Adipose tissue (tissue), 3 donors: ENCODE results near the gene FCGR2B. TPM values are rescaled to one million over a fixed set of nuclear protein-coding genes. Genes with fewer than 3 reads are reported as not detected.
"Not testable (repeated sequence)": the region's sequence is repeated elsewhere in the genome, so short reads cannot be mapped to it uniquely, and the experiment has no call there.

Experiments used
- H3K27ac ChIP-seq: one replicate; pipeline ENCODE4 v1.5.1; 2013; ENCODE audit warnings: low read depth, low read length
- WGBS, 3 donors: extraction: QIAGEN DNeasy Blood & Tissue Kit; methylation state at CpG; one replicate each; pipeline ENCODE4 v1.1.7; 2013; 5-methylcytosine and 5-hydroxymethylcytosine counted together
- polyA plus RNA-seq, 3 donors: library from polyadenylated mRNA; stranded (reverse); fragments of 200-250 nt; gene quantifications; one replicate each; pipeline ENCODE4 v1.2.3, GENCODE V29; 2013
- donor health status: healthy with polysubstance abuse.
- donor health status: Bipolar disorder and iron deficiency.
- donor health status: healthy.

The FCGR2B gene
- polyA plus RNA-seq, result 10 to 100 TPM in 2 of 3 donors, 1 to 10 TPM in 1; 2.6 to 14.5 (median 12.8) TPM

- H3K27ac ChIP-seq, result not testable (repeated sequence)
- no CpG with 5 or more reads among the region's 4 CpGs for WGBS, 3 donors
These were observed at the start of gene FCGR2B for GRCh38 chr1:161662684-161663339. Gene FCGR2B, plus strand, starts transcription at chr1:161663143. Its CDS starts 99 bp downstream, at chr1:161663242.

GRCh38 chr1:161616417-161616816 lies 46.5 kb upstream of the FCGR2B start:
- H3K27ac ChIP-seq, result not testable (repeated sequence)
- WGBS, 3 donors, result 88 to 93% (median 91%) methylated on average over 22 to 30 of the region's 30 CpGs

DNA sequence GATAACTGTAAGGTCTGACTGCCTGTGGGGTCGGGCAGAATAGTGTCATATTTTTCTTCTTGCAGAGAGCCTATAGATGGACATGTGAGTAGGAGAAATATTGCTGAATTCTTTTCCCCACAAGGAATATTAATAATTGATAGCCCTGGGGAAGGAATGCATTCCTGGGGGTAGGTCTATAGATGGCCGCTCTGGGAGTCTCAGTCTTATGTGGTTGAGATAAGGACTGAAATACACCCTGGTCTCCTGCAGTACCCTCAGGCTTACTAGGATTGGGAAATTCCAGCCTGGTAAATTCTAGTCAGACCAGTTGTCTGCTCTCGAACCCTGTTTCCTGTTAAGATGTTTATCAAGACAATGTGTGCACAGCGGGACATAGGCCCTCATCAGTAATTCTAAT lies 44.4 kb upstream of the FCGR2B start:
- WGBS, 3 donors, result 88 to 96% (median 89%) methylated on average over 3 to 4 of the region's 4 CpGs
- not testable (repeated sequence) for H3K27ac ChIP-seq

DNA sequence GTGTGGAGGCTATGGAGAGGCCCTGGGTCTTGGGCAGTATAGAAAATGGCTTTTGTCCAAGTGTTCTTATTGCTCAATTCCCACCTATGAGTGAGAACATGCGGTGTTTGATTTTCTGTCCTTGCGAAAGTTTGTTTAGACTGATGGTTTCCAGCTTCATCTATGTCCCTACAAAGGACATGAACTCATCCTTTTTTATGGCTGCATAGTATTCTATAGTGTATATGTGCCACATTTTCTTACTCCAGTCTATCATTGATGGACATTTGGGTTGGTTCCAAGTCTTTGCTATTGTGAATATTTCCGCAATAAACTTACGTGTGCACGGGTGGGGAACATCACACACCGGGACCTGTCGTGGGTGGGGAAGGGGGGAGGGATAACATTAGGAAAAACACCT lies 42.5 kb upstream of the FCGR2B start:
- H3K27ac ChIP-seq, result not testable (repeated sequence)
- WGBS, 3 donors, result 84 to 87% (median 86%) methylated on average over 7 of the region's 7 CpGs

DNA sequence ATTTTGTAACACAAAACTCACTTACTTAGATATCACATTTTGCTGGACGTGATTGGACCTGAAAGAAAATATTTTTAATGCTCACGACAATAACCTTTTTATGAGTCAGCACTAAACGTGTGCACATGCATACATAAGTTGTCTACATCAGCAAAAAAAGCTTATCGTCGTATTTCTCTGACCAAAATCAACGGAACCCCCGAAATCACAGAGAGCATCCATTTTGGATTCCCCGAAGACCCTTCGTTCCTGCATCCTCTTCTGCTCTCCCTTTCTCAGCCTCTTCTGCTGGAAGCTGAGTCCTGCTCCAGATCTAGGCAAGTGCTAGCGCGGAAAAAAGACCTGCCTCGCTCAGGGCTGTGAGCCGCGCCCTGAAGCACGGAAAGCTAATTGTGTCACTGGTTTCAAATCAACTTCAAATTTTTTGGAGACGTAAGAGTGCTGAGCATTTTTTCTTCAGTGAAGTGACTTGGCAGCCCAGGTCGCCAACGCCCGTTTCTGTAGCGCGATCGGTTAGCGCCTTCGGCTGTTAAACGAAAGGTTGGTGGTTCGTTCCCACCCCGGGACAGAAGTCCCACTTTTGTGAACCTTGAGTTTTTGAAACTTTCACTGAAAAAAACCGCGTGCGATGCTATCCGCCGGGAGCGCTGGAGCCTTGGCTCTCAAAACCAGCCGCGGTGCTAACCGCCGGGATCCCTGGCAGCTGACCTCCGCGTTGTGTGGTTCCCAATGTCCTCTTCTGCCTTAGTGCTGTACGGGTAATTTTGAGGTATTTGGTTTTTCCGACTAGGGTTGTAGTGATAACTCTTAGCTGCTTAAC lies 41.6 kb upstream of the FCGR2B start:
- H3K27ac ChIP-seq, result not testable (repeated sequence)
- 1 to 4% (median 1%) methylated on average over 41 of the region's 41 CpGs for WGBS, 3 donors

DNA sequence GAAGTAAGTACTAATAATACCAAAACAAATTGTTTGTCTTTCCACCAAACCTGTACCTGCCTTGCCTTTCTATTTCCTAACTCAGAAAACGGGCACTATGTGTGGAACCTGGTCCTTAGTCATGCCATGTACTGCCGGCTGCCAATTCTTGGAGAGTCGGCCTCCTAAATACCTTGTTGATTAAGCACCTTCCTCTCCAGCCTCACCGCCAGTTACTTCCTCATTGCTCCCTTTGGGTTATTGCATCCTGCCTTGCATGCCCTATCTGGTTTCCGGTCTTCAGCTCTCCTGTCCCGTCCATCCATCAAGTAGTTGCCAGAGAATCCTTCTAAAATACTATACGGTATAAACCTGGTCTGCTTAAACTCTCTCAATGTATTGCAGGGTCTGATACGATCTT lies 40.9 kb upstream of the FCGR2B start:
- H3K27ac ChIP-seq, result not testable (repeated sequence)
- WGBS, 3 donors, result 29 to 62% (median 37%) methylated on average over 8 of the region's 8 CpGs

GRCh38 chr1:161623401-161624051 lies 39.4 kb upstream of the FCGR2B start:
- H3K27ac ChIP-seq, result not testable (repeated sequence)
- 35 to 54% (median 41%) methylated on average over 5 of the region's 6 CpGs for WGBS, 3 donors

DNA sequence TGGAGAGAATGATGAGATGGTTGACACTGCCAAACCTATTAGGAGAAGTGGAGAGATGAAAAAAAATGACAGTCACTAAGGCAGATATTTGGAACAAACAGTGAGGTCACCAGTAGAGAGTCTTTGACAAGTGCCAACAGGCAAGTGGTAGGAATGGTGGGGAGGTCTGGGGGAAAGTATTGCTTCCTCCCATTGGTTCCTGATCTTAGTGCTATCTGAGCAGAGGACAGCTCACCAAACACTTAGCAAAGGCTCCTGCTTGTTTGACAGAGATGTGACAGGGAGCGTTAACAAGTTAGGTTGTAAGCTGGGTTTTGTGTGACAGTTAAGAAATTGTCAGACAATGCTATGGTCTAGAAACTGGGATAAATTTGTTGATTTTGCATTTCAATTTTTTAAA lies 38.3 kb upstream of the FCGR2B start:
- not testable (repeated sequence) for H3K27ac ChIP-seq
- WGBS, 3 donors, result 71 to 91% (median 87%) methylated on average over 1 of the region's 1 CpG

DNA sequence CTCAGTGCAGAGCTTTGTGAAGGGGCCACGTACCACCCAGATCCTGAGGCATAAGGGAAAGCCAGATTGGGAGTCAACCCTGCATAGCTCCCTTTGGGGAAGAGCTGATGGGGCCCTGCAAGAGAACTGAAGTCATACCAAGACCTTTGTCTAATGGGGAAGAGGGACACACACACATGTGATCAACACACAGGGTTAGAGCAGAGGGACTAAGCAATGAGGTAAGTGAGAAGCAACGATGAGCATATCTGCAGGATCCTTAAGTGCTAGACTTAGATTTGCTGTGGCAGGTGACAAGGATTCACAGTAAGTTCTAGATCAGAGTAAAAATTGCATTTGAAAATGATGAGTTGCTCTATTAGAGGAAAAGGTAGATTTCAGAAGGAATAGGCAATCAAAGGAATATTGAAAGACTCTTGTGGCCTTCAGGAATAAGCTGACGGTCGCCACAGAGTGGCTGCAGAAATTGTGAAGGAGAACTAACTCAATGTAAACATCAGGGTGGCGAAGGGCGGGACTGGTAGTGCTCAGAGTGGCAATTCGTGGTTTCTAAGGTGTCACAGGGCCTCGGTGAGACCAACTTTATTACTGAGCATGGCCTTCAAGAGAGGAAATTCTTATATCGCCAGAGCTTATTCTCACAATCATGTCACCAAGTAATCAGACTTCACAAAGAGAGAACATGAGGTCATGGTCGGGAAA lies 36.3 kb upstream of the FCGR2B start:
- WGBS, 3 donors, result 59 to 80% (median 72%) methylated on average over 8 to 9 of the region's 10 CpGs
- not testable (repeated sequence) for H3K27ac ChIP-seq

- not testable (repeated sequence) for H3K27ac ChIP-seq
- WGBS, 3 donors, result 85 to 87% (median 86%) methylated on average over 1 of the region's 2 CpGs
These were observed 32.7 kb upstream of the FCGR2B start for GRCh38 chr1:161630128-161630742.

GRCh38 chr1:161631076-161631475 lies 31.9 kb upstream of the FCGR2B start, which contains the start of gene FCGR3B:
Gene FCGR3B, minus strand, starts transcription at chr1:161631176. Its CDS starts 82 bp downstream, at chr1:161631094.
- WGBS, 3 donors, result 68 to 78% (median 71%) methylated on average over 4 of the region's 4 CpGs
- no peak within 1 kb of the TSS for H3K27ac ChIP-seq

GRCh38 chr1:161634993-161635392 lies 27.9 kb upstream of the FCGR2B start:
- WGBS, 3 donors, result 83 to 88% methylated on average over 1 of the region's 2 CpGs; no CpG with 5 or more reads in 1 of the 3 donors
- H3K27ac ChIP-seq, result not testable (repeated sequence)

- WGBS, 3 donors, result 20 to 100% (median 33%) methylated on average over 1 of the region's 1 CpG
- H3K27ac ChIP-seq, result not testable (repeated sequence)
These were observed 26.7 kb upstream of the FCGR2B start for GRCh38 chr1:161636189-161636782.

DNA sequence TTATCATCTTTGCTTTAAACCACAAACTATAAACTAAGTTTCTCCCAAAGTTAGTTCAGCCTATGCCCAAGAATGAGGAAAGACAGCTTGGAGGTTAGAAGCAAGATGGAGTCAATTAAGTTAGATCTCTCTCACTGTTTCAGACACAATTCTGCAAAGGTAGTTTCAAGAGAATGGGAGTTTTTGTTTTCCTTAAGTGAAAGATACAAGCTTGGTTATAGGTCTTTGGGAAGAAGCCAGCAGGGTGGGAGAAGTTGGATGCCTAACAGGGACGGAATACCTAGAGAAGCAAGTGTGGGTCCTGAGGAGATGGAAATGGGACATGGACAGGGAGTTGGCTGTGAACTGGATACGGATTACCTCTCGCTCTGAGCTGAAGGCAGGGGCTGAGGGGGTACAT lies 26.0 kb upstream of the FCGR2B start:
- WGBS, 3 donors, result 86 to 97% (median 90%) methylated on average over 3 of the region's 3 CpGs
- H3K27ac ChIP-seq, result not testable (repeated sequence)

GRCh38 chr1:161638251-161638993 lies 24.5 kb upstream of the FCGR2B start:
- 66 to 89% (median 71%) methylated on average over 4 to 6 of the region's 6 CpGs for WGBS, 3 donors
- H3K27ac ChIP-seq, result not testable (repeated sequence)

- WGBS, 3 donors, result 72 to 83% (median 72%) methylated on average over 2 of the region's 2 CpGs
- H3K27ac ChIP-seq, result not testable (repeated sequence)
These were observed 23.7 kb upstream of the FCGR2B start for GRCh38 chr1:161639203-161639602.

DNA sequence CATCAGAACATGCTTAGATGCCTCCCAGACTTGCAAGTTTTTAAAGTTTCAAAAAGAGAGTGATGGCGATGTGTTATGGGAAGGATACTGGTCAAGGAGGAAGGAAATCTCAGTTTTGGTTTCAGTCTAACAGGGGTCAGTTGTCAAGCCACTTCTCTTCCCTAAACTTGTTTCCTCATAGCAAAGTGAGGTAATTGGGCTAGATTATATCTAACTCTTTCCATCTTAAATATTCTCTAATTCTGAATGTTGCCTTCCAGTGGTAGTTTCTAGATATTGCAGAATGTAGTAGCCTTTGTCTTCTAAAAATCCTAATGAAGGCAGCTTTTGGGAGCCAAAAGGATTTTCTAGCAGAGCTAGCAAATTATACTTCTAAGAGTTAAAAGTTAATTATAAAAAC lies 20.2 kb upstream of the FCGR2B start:
- 71 to 83% methylated on average over 1 of the region's 1 CpG; no CpG with 5 or more reads in 1 of the 3 donors for WGBS, 3 donors
- not testable (repeated sequence) for H3K27ac ChIP-seq
